Lower leg skin (tissue), 3 donors: ENCODE data around the gene ATF2.

ENCODE experiments used
- POLR2A ChIP-seq, 2 donors: fragments of 450-650 bp; IDR thresholded peaks; one replicate each; pipeline ENCODE4 v1.6.1; 2016 to 2017; ENCODE audit warnings: antibody characterized with exemption in 2 of 2, mild to moderate bottlenecking in 1 of 2, moderate library complexity in 1 of 2
- TF ChIP-seq, protein P1 (sequence below), 3 donors: fragments of 450-650 bp; IDR thresholded peaks; one replicate each; pipeline ENCODE4 v1.5.1; 2016; ENCODE audit warnings: antibody characterized with exemption in 3 of 3, mild to moderate bottlenecking in 3 of 3, moderate library complexity in 2 of 3

DNA sequence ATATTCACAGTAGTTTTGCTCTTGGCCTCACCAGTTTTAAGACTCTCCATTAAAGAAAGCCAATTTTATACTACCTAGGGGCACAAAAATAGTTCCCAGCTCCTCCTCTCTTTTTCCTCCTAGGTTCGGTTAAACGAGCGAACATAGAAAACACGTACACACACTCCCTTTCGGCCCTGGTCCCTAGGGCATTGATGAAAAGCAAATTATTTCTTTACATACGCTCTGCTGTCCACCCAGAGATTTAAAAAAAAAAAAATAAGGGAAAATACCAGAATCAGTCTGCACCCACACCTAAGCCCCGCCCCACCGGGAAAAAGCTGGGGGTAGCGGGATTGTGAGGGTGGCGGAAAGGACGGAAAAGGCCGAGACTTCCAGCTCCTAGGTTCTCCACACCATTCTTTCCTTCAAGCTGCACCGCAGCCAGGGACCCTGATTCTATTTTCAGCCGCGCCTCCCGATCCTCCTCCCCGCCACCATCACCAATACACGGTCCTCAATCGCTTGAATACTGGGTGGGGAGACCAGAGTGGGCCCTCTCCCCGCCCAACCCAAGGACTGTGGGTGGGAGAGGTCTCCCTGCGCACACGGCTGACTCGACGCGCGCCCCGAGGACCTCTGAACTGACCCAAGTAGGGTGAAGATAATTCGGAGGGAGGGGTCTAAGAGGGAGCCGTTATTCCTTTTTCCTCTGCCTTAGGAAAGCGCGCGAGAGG, 769 bp downstream of the ATF2 start:
- no peak for TF ChIP-seq POLR2A (IDR thresholded peaks at IDR 0.05)
- TF ChIP-seq, protein P1, sequence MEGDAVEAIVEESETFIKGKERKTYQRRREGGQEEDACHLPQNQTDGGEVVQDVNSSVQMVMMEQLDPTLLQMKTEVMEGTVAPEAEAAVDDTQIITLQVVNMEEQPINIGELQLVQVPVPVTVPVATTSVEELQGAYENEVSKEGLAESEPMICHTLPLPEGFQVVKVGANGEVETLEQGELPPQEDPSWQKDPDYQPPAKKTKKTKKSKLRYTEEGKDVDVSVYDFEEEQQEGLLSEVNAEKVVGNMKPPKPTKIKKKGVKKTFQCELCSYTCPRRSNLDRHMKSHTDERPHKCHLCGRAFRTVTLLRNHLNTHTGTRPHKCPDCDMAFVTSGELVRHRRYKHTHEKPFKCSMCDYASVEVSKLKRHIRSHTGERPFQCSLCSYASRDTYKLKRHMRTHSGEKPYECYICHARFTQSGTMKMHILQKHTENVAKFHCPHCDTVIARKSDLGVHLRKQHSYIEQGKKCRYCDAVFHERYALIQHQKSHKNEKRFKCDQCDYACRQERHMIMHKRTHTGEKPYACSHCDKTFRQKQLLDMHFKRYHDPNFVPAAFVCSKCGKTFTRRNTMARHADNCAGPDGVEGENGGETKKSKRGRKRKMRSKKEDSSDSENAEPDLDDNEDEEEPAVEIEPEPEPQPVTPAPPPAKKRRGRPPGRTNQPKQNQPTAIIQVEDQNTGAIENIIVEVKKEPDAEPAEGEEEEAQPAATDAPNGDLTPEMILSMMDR (IDR thresholded peaks at IDR 0.05) = no peak
